Measurements from ENCODE around the gene COL26A1. TPM values are rescaled to one million over a fixed set of nuclear protein-coding genes. Genes with fewer than 3 reads are reported as not detected.

The COL26A1 gene
- total RNA-seq, 1 donor = not detected

DNA sequence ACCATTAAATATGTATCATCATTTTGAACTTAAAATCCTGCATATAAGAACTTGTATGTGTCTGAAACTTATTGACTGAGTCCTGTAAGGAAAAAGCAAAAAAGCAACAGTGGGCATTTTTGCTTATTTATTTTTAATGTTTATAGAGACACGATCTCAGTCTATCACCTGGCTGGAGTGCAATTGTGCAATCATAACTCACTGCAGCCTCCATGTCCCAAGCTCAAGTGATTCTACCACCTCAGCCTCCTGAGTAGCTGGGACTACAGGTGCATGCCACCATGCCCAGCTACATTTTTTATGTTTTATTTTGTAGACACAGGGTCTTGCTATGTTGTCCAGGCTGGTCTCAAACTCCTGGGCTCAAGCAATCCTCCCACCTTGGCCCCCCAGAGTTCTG, 234.2 kb downstream of the COL26A1 start:
- no peak for DNase-seq (ENCODE audit: low read depth)
- TF ChIP-seq, protein P1, sequence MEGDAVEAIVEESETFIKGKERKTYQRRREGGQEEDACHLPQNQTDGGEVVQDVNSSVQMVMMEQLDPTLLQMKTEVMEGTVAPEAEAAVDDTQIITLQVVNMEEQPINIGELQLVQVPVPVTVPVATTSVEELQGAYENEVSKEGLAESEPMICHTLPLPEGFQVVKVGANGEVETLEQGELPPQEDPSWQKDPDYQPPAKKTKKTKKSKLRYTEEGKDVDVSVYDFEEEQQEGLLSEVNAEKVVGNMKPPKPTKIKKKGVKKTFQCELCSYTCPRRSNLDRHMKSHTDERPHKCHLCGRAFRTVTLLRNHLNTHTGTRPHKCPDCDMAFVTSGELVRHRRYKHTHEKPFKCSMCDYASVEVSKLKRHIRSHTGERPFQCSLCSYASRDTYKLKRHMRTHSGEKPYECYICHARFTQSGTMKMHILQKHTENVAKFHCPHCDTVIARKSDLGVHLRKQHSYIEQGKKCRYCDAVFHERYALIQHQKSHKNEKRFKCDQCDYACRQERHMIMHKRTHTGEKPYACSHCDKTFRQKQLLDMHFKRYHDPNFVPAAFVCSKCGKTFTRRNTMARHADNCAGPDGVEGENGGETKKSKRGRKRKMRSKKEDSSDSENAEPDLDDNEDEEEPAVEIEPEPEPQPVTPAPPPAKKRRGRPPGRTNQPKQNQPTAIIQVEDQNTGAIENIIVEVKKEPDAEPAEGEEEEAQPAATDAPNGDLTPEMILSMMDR (IDR thresholded peaks at IDR 0.05; ENCODE audit: insufficient read depth, low read length) = no peak
- no peak overlapping the region for H3K4me3 ChIP-seq (ENCODE audit: low read depth, low read length)

DNA sequence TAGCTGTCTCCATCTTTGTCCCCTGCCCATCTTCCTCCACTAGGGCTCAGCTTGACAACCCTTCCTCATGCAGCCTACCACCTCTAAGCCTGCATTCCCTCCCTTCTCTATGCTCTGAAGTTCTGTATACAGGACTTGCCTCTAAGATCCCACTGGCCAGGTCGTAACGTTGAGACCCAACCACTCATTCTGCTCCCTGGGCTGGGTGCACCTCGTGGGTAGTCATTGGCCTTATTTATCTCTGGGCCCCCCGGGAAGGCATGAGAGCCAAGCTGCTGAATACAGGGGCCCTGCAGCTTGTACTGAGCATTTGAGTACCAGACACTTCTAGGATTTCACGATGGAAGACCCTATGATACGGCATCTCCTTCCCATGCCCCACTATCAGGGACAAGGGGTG, 235.3 kb downstream of the COL26A1 start:
- TF ChIP-seq, protein P1 (IDR thresholded peaks at IDR 0.05; ENCODE audit: insufficient read depth, low read length) = no peak
- DNase-seq (ENCODE audit: low read depth) = no peak
- no peak overlapping the region for H3K4me3 ChIP-seq (ENCODE audit: low read depth, low read length)

DNA sequence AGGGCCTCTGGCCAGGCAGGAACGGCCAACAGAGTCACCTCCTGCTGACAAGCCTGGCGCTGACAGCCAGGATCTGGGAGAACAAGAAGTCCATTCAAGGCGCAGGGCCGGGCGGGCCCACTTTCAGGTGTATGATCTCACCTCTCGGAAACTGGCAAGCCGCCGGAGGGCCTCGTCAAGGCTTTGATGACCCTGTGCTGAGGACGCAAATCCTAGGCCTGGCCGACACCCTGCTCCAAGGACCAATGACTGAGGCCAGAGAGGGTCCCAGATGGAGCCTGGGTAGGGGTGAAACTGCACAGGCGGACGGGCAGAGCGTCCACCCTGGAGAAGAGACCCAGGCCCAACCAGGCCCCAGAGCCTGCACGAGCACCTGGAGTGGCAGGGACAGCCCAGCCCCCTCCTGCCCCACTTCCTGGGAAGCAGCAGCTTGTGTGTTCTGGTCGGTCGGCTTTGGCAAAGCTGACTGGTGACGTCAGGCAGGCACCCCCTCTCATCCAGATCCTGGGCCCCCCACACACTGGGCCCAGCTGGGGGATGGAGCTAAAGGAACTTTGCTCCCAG, 235.8 kb downstream of the COL26A1 start:
- TF ChIP-seq, protein P1 (IDR thresholded peaks at IDR 0.05; ENCODE audit: insufficient read depth, low read length) = no peak
- no peak overlapping the region for H3K4me3 ChIP-seq (ENCODE audit: low read depth, low read length)
- DNase-seq (ENCODE audit: low read depth) = no peak

DNA sequence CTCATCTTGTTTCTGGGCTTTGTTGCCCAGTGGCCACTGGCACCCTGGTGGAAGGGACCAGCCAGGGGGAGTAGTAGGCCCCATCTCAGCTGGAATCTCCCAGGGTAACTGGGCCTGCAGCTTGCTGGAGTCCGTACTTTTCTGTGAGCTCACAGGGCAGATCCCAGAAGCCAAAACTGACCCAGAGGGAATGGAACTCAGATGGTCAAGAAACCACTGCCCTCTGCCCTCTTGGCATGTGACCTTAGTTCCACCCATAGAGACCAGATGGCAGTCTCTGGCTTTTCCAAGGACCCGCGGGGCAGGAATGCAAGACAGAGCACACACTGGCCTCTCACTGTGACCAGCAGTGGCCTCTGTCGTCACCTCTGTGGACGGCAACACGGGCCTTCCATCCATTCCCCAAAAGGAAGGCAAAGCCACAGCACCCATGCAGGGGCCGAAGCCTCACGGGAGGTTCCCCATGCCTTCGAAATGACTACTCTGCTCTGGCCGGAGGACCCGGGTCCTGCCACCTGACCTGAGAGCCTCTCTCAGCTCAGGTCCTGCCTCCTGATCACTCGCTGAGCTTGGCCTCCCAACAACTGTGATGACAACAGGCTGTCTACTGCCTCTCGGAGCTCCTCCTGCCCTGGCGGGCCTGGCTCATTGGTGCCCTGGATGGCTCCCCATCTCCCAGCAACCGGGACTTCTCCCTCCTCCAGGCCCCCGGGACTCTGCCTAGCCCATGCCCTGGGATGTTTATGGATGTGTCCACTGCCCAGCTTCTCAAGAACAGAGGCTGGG, 236.5 kb downstream of the COL26A1 start:
- no peak overlapping the region for H3K4me3 ChIP-seq (ENCODE audit: low read depth, low read length)
- DNase-seq (ENCODE audit: low read depth) = no peak
- TF ChIP-seq, protein P1 (IDR thresholded peaks at IDR 0.05; ENCODE audit: insufficient read depth, low read length) = no peak

DNA sequence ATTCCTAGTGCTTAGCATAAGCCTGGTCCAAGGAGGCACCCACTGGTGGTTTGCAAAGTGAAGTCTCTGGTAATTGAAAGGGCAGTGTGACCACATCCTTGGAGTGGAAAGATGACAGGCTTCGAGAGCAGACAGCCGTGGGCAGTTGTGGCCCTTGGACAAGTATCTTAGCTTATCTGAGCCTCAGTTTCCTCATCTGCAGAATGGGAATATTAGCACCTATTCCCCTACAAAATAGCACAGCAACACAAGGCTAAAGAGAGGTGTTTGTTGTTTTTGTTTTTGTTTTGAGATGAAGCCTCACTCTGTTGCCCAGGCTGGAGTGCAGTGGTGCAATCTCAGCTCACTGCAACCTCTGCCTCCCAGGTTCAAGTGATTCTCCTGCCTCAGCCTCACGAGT, 237.1 kb downstream of the COL26A1 start:
- TF ChIP-seq, protein P1 (IDR thresholded peaks at IDR 0.05; ENCODE audit: insufficient read depth, low read length) = no peak
- no peak overlapping the region for H3K4me3 ChIP-seq (ENCODE audit: low read depth, low read length)
- DNase-seq (ENCODE audit: low read depth) = no peak

DNA sequence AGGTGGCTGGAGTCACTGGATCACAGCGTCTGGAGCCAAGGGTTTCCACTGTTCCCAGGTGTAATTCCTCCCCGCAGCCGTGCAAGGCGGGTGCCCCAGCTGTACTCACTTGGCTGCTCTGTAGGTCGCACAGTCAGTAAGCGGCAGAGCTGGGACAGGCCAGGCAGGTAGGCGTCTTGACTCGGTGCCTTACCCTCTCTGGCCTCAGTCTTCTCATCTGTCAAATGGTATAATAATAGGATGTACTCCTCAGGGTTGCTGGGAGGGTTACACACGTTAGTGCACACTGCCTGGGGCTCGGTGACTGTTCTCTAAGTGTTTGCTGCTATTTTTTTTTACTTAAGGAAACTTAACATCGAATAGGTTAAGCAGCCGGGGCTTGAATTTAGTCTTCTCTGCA, 239.4 kb downstream of the COL26A1 start:
- H3K4me3 ChIP-seq (ENCODE audit: low read depth, low read length) = no peak overlapping the region
- TF ChIP-seq, protein P1 (IDR thresholded peaks at IDR 0.05; ENCODE audit: insufficient read depth, low read length) = no peak
- no peak for DNase-seq (ENCODE audit: low read depth)
